Astrocyte of the spinal cord (primary cell): ENCODE measurements around the gene PLEKHH1.
"Not testable (repeated sequence)": the region's sequence is repeated elsewhere in the genome, so short reads cannot be mapped to it uniquely, and the experiment has no call there.

Source experiments
- DNase-seq: peaks from one replicate; pipeline ENCODE4 v3.0.0; 2011; ENCODE audit warnings: low read depth, low spot score
- H3K4me3 ChIP-seq: 2 replicates; pipeline ENCODE4 v1.5.1; 2011; ENCODE audit warnings: low read depth, mild to moderate bottlenecking, low read length, moderate library complexity
- CTCF ChIP-seq: IDR thresholded peaks from 2 replicates; pipeline ENCODE4 v1.5.1; 2012; ENCODE audit warnings: low read depth, mild to moderate bottlenecking, low read length, inconsistent platforms
- in situ Hi-C: cut with HindIII; loops from 2 replicates; pipeline ENCODE4 v1.10.0; 2017; ENCODE audit warnings: low sequenced_read_pairs

PLEKHH1 gene

GRCh38 chr14:67610491-67610890 lies 77.4 kb downstream of the PLEKHH1 start:
- no peak overlapping the region for H3K4me3 ChIP-seq
- DNase-seq = no peak
- in situ Hi-C loops = no loop called here
- TF ChIP-seq CTCF = no peak

GRCh38 chr14:67618617-67619063 lies 85.5 kb downstream of the PLEKHH1 start:
- no peak overlapping the region for H3K4me3 ChIP-seq
- peak; percentile 85 for DNase-seq
- peak; percentile 68 for TF ChIP-seq CTCF
- in situ Hi-C loops = no loop called here

- no peak for TF ChIP-seq CTCF
- DNase-seq = peak; percentile 90
- H3K4me3 ChIP-seq = peak within 1 kb of the TSS; percentile 72
- in situ Hi-C loops = no loop called here
These were observed 86.5 kb downstream of the PLEKHH1 start, which contains the start of gene ARG2 for GRCh38 chr14:67619446-67620216. TSS of gene ARG2 (plus strand) at chr14:67619920. CDS start at chr14:67619978, 58 bp downstream.

- H3K4me3 ChIP-seq = peak overlapping the region; percentile 72
- peak; percentile 27 for DNase-seq
- TF ChIP-seq CTCF = no peak
- in situ Hi-C loops = no loop called here
These were observed 87.2 kb downstream of the PLEKHH1 start for GRCh38 chr14:67620217-67620785.

- in situ Hi-C loops = no loop called here
- no peak overlapping the region for H3K4me3 ChIP-seq
- DNase-seq = peak; percentile 90
- no peak for TF ChIP-seq CTCF
These were observed 89.6 kb downstream of the PLEKHH1 start for GRCh38 chr14:67622675-67623074.

- in situ Hi-C loops = no loop called here
- no peak overlapping the region for H3K4me3 ChIP-seq
- TF ChIP-seq CTCF = no peak
- DNase-seq = no peak
These were observed 90.0 kb downstream of the PLEKHH1 start for GRCh38 chr14:67623114-67623513.

GRCh38 chr14:67626131-67626530 lies 93.0 kb downstream of the PLEKHH1 start:
- in situ Hi-C loops, DNase-seq, H3K4me3 ChIP-seq: not testable (repeated sequence)
